Hepatic stellate cell (primary cell): Measurements from ENCODE around the gene MGME1.

Experiments
- DNase-seq: peaks from one replicate; pipeline ENCODE4 v3.0.0; 2011; ENCODE audit warnings: low spot score

MGME1 gene

DNA sequence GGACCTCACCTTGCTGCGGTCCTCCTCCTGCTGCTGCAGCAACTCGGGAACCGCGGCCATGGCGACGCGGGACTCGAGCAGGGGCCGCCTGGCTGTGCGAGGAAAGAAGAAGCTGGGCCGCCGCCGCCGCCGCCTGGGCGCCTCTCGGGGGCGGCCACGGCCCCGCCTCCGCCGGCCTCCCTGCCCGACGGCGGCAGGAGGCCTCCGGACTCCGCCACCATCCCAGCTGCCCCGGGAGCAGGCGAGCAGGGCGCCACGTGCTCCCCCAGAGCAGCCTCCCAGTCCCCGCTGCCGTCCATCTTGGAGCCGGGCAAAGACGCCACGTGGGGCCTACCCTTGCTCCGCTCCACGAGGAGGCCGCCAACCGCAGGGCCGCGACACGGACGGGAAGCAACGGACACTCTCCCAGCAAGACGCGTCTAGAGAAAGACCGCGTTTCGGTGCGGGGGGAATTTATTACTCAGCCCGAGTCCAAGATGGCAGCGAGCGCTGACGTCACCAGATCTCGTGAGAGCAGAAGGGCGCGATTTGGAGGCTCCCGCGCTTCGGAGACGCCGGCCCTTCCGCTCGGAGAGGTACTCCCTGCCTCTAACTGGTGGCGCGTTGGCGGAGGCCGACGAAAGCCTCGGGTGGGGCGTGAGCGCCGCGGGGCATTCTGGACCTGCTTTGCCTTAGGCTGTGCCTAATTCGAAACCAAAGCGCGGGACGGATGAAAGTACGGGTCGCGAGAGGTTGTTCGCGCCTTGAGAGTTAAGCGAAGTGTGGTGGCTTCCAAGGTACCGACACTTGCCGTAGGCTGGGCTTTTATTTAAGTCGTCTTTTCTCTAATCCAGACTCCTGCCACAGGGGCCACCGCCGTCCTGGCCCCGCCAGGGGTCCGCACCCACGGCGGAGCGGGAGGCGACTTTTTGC is at the start of gene MGME1, which contains the start of gene SNX5:
TSS of gene MGME1 (plus strand) at position 653 of the 912 bp plus-strand sequence. CDS start 842 bp downstream, outside the sequence.
TSS of gene SNX5 (minus strand) at position 429 of the 912 bp plus-strand sequence. CDS start at position 60, 369 bp downstream.
- DNase-seq, result peak; percentile 97

DNA sequence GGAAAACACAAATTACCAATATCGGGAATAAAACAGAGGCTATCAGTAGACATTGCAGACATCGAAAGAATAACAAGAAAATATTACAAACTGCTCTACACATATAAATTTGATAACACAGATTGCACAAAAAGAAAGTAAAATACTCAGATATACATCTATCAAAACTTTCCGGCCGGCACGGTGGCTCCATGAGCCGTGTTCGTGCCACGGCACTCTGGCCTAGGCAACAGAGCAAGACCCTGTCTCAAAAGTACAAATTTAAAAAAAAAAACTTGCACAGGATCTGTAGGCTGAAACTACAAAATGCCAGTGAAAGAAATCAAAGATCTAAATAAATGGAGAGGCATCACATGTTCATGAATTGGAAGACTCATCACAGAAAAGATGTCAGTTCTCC is 49.7 kb upstream of the MGME1 start:
- no peak for DNase-seq

GRCh38 chr20:17921774-17922173 is 47.0 kb upstream of the MGME1 start:
- DNase-seq, result no peak

DNA sequence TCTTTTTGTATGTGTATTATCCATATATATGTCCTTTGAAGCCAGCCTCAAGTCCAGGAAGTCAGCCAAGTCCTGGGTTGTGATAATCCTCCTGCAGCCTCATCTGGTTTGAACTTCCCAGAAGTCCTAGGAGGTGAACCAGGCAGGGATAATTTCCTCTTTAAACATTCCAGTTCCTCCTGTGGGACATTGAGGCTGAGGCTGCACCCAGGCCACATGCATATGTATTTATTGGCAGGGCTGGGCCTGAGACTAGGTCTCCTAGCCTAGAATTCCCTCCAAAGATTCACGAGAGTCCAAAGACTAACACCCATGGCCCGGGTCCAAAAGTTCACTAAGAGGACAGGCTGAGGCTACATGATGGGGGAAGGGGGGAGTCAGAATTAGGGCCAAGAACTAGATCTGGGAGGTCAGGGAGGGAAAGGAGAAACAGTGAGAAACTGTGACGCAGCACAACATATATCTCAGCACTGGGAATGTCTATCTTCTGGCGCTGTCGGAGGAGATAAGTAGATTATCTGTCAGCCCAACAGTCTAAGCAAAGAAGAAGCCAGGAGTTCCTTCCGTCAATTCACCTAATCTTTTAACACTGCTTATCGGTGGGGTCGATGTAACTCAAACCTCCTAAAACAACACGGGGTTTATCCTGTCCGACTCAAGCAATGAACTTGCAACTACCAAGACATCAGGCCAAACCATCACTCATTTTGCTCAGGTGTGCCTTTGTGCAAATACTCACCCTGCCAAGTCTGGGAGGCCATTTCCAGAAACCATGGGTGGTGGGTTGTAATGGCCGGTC is 43.5 kb upstream of the MGME1 start:
- DNase-seq, result no peak

GRCh38 chr20:17925940-17926300 is 42.9 kb upstream of the MGME1 start:
- no peak for DNase-seq

DNA sequence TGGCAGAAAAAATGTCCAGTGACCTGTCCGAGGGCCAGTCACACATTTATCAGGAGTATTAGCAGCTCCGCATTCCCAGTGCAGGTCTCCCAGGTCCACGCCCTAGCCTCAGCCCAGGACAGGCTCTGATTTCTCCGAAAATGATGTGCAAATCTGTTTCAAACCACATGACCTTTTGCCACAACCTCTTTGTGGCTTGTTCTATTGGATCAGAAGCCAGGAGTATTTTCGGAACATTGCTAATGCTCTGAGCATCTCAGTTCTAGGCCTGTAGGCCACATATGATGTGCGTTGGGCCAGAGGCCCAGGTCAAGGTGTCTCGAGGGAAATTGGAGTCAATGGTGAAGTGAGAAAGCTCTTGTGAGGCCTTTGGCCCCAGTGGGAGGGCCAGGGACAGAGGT is 40.6 kb upstream of the MGME1 start:
- no peak for DNase-seq

DNA sequence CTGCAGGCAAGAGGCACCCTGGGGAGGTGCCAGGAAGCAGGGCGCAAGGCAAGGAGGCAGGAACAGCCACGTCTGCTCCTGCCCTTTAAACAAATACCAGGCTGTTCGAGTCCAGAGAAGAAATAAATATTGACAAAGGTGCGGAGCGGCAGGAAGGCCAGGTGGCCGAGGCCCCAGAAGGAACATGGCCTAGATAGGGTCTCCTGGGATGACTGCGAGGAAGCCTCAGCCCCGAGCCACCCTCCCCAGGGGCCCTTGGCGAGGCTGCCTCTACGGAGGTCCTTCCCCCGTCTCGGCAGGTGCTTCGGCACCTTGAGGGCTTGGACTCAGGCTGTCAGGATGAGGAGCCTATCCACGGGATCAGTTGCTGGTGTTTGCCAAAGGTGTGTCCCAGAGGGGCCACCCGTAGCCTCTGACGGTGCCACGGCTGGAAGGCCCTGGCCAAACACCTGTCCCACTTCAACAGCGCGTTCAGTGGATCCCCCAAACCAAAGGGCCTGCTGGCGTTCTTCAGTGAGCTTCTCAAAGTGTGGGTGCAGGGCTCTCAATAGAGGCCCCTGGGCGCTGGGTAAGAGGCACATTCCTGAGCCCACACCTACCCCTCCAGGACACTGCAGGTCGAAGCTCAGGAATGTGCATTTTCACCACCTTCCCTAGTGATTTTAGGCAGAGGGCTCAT is 40.0 kb upstream of the MGME1 start:
- DNase-seq, result no peak

DNA sequence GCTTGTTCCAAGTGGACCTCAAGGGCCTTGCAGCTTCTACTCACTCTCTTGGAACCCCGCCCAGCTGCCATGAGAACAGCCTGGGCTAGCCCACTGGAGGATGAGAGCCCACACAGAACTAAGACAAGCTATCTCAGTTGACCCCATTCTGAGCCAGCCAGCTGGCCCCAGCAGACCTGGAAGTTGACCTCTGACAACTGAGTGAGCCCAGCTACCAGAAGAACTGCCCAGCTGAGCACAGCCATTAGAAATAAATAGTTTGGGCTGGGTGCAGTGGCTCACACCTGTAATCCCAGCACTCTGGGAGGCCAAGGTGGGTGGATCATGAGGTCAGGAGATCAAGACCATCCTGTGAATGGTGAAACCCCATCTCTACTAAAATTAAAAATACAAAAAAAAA is 37.3 kb upstream of the MGME1 start:
- DNase-seq, result no peak

DNA sequence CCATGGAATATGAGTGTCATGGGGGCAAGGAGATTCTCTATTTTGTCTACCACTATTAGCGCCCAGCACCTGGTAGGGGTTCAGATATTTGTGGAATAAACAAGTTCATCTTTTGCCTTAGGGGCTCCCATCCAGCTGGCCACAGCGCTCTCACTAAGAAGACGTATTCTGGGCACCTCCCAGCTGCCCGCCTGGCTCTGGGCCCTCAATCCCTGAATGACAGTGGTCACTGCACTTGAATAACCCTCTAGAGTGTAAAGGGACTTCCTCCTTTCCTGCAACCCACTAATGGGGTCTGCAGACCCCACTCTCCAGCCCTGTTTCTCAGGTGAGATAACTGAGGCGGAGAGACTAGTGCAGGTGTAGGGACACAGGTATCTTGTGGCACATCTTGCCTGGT is 36.4 kb upstream of the MGME1 start:
- no peak for DNase-seq

DNA sequence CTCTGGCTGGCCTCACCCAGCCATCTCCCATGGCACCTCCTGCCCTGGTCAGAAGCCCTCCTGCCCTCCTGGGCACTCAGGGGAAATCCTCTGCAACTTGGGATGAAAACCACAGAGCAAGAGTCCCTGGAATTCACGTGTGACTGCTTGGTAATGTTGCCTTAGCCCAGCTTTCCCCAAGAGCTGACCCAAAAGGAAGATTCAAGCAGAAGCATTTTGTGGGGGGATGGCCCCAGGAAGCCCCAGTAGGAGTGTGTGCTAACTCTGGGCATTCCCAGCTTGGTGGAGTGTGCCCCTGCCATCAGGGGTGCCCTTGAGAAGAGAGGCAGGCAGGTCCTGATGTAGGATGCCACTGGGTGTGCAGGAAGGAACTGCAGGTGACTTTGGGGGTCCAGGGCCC is 35.7 kb upstream of the MGME1 start:
- DNase-seq, result no peak

- DNase-seq, result no peak
Observed at GRCh38 chr20:17933711-17934110, 35.1 kb upstream of the MGME1 start.

DNA sequence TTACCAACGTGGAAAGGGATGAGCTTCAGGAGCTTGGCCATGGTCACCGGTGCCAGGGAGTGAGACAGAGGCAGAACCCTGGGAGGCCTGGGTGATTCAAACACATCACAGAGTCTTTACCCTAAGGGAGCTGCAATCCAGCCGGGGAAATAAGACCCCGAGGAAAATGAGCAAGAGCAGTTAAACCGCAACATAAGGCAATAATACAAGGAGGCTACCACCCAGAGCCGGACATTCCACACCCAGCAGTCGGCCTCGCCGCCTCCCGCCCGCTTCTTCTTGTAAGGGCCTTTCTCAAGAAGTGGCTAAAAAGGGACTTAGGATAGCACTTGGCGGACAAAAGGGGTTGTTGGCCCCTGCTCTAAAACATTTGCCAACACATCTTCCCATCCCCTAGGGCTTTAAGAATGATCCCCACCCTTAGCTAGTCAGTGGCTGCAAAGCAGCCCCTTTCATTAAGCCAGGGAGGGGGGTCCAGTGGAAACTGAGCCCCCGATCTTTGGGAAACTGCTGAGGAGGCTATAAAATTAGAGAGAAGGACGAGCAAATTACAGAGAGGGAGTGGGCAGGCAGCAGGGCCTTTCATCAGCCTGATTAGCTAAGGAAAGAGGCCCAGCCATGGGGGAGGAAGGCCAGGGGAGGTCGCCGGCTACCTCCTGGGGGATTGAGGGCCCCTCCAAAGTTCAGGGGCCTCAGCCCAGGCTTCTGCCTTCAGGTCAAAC is 34.5 kb upstream of the MGME1 start:
- DNase-seq, result no peak

GRCh38 chr20:17935186-17935585 is 33.6 kb upstream of the MGME1 start:
- DNase-seq, result no peak

DNA sequence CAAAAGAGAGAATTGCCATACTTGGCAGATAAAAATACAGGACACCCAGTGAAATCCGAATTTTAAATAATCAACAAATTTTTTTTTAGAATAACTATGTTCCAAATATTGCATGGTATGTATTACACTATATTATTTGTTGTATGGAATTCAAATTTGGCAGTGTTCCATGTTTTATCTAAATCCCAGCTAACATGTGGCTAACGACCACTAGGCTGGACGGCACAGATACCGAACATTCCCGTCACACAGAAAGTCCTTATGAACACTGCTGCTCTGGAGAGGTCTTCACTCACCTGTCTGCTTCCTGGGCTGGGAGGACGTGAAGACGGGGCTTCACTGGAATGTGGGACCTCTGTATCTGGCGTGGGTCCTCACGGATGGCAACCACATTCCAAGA is 33.1 kb upstream of the MGME1 start:
- no peak for DNase-seq

GRCh38 chr20:17936286-17936760 is 32.5 kb upstream of the MGME1 start:
- DNase-seq, result no peak

DNA sequence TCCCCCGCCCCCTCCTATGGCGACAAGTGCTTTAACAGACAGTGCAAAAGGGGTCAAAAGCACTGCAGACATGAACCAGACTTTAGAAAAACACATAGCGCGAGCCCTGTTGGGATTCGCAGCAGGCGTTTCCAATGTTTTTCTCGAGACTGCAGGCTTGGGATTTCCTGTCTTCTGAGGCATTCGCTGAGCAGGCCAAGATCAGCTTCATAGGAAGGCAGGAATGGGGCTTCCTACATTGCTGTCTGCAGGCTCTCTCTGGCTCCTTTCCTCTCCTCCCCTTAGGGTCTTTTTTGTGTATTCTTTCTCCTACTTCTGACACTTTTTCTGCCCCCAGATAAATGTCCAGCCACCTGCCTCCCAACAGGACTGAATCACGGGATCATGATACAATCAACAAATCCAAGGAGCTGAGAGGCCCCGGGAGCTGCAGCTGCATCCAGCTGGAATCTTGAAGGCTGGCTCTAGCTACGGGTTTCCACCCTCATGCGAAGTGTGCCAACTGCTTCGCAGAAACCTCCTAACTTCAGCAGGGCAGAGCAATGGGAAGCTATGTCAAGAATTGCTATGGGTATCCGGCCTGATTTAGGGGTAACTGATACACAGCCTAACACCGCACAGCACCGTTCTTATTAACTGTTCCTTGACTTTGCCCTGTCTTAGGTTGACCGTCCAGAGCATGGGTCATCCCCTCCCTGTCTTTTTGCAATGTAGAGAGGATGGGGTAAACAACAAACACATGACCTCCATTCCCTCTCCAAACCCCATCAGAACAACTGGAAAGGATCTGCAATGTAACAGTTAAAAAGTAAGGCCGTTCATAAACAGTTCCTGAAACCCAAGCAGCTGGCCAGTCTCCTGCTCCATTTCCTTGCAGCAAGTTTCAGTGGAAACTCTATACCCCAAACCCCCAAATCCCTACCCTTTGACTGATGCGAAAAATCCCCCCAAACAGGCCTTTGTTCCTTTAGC is 31.8 kb upstream of the MGME1 start:
- DNase-seq, result peak; percentile 77

- peak; percentile 67 for DNase-seq
Observed at GRCh38 chr20:17938871-17939619, 29.8 kb upstream of the MGME1 start.

- no peak for DNase-seq
Observed at GRCh38 chr20:17939622-17940223, 29.1 kb upstream of the MGME1 start.
